Loucy (cell line): ENCODE results near the gene RTP3.

ENCODE experiments used
- H2AFZ ChIP-seq: fragments of 200-600 bp; sonication (generic); 2 replicates; pipeline ENCODE4 v1.6.0; 2016; ENCODE audit warnings: antibody characterized with exemption, mild to moderate bottlenecking, low read length, moderate library complexity
- H3F3A ChIP-seq: fragments of 200-600 bp; 2 replicates; pipeline ENCODE4 v1.6.0; 2016; ENCODE audit warnings: antibody characterized with exemption, low read depth, mild to moderate bottlenecking
- H3K27me3 ChIP-seq: fragments of 200-600 bp; sonication (generic); 2 replicates; pipeline ENCODE4 v1.6.1; 2014; ENCODE audit warnings: low read length, mild to moderate bottlenecking; ENCODE audit not compliant: insufficient read depth, poor library complexity, severe bottlenecking
- H3K36me3 ChIP-seq: fragments of 200-600 bp; sonication (generic); 2 replicates; pipeline ENCODE4 v1.6.1; 2016; ENCODE audit warnings: low read length; ENCODE audit not compliant: insufficient read depth
- H3K4me1 ChIP-seq: fragments of 200-600 bp; sonication (generic); 2 replicates; pipeline ENCODE4 v1.5.1; 2014; ENCODE audit warnings: low read length, mild to moderate bottlenecking; ENCODE audit not compliant: insufficient read depth, poor library complexity, severe bottlenecking
- H3K4me2 ChIP-seq: fragments of 200-600 bp; sonication (generic); 2 replicates; pipeline ENCODE4 v1.6.0; 2014; ENCODE audit warnings: antibody characterized with exemption, low read length, low read depth, mild to moderate bottlenecking; ENCODE audit not compliant: poor library complexity, severe bottlenecking
- H3K4me3 ChIP-seq: fragments of 200-600 bp; sonication (generic); 2 replicates; pipeline ENCODE4 v1.5.1; 2014; ENCODE audit warnings: low read length, mild to moderate bottlenecking, mixed read lengths; ENCODE audit not compliant: poor library complexity, severe bottlenecking
- H3K79me2 ChIP-seq: fragments of 200-600 bp; sonication (generic); 2 replicates; pipeline ENCODE4 v1.6.1; 2014; ENCODE audit warnings: low read length; ENCODE audit not compliant: insufficient read depth
- H3K9ac ChIP-seq: fragments of 200-600 bp; sonication (generic); 2 replicates; pipeline ENCODE4 v1.6.0; 2014; ENCODE audit warnings: mild to moderate bottlenecking, low read depth, low read length, moderate library complexity; ENCODE audit not compliant: poor library complexity, severe bottlenecking
- H3K9me2 ChIP-seq: fragments of 200-600 bp; sonication (generic); replicated peaks from 2 replicates; pipeline ENCODE4 v1.6.1; 2016; ENCODE audit warnings: low read depth, low read length, mixed read lengths
- H3K9me3 ChIP-seq: fragments of 200-600 bp; sonication (generic); 2 replicates; pipeline ENCODE4 v1.6.1; 2014; ENCODE audit warnings: mild to moderate bottlenecking, antibody characterized with exemption, low read length, low read depth; ENCODE audit not compliant: insufficient read depth
- H4K20me1 ChIP-seq: fragments of 200-600 bp; sonication (generic); 2 replicates; pipeline ENCODE4 v1.6.0; 2014; ENCODE audit warnings: antibody characterized with exemption, low read length, mild to moderate bottlenecking; ENCODE audit not compliant: insufficient read depth, poor library complexity, severe bottlenecking
- EZH2phosphoT487 ChIP-seq: fragments of 200-600 bp; IDR thresholded peaks from 2 replicates; pipeline ENCODE4 v1.6.1; 2018; ENCODE audit warnings: antibody characterized with exemption, mild to moderate bottlenecking, moderate library complexity, borderline replicate concordance
- TF ChIP-seq, protein P1 (sequence below): fragments of 200-600 bp; sonication (generic); conservative IDR thresholded peaks from 2 replicates; pipeline ENCODE4 v1.5.1; 2014; ENCODE audit warnings: mild to moderate bottlenecking, antibody characterized with exemption, low read length

RTP3 gene

GRCh38 chr3:46468753-46469600 lies 28.8 kb upstream of the RTP3 start:
- no peaks in the 10 kb centered on the region for H4K20me1 ChIP-seq
- H3K4me3 ChIP-seq = no peak overlapping the region
- H3K4me1 ChIP-seq = peaks cover 9% of the 10 kb centered on the region
- H3K36me3 ChIP-seq = no peaks in the 10 kb centered on the region
- no peaks in the 10 kb centered on the region for H3K9me3 ChIP-seq
- no peak overlapping the region for H3K9ac ChIP-seq
- H2AFZ ChIP-seq = no peak overlapping the region
- H3K27me3 ChIP-seq = no peaks in the 10 kb centered on the region
- H3K4me2 ChIP-seq = no peak overlapping the region
- H3F3A ChIP-seq = no peaks in the 10 kb centered on the region
- TF ChIP-seq, protein P1, sequence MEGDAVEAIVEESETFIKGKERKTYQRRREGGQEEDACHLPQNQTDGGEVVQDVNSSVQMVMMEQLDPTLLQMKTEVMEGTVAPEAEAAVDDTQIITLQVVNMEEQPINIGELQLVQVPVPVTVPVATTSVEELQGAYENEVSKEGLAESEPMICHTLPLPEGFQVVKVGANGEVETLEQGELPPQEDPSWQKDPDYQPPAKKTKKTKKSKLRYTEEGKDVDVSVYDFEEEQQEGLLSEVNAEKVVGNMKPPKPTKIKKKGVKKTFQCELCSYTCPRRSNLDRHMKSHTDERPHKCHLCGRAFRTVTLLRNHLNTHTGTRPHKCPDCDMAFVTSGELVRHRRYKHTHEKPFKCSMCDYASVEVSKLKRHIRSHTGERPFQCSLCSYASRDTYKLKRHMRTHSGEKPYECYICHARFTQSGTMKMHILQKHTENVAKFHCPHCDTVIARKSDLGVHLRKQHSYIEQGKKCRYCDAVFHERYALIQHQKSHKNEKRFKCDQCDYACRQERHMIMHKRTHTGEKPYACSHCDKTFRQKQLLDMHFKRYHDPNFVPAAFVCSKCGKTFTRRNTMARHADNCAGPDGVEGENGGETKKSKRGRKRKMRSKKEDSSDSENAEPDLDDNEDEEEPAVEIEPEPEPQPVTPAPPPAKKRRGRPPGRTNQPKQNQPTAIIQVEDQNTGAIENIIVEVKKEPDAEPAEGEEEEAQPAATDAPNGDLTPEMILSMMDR = no peak
- no peak for TF ChIP-seq EZH2phosphoT487
- no peaks in the 10 kb centered on the region for H3K9me2 ChIP-seq
- no peaks in the 10 kb centered on the region for H3K79me2 ChIP-seq

DNA sequence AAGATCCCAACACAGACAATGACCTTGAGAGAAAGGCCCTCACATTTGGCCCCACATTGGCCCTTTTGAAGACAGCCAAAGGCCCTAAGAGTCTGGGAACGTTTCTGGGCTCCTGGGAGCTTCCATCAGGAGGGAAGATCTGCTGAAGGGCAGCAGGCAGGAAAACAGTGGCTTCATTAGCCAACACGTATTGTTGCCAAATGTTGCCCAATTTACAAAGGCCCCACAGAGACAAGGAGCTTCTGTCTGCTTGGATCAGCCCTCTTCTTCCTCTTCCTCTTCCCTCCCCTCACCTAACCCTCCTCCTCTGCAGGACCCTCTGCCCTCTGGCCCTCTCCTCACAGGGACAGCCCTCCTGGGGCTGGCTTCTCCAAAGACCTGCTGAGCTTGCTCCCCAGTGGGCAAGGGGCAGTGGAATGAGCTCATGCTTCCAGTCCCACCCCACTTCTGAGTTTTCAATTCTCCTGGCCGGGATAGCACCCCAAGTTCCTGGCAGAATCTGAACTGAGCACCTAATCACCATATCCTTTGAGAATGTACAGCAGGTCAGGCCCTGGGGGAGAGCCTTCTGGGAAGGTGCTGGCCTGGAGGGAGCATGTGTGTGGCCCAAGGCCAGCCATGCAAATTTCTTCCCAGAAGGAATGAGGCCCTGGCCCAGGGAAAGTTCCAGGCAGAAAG lies 28.0 kb upstream of the RTP3 start:
- TF ChIP-seq, protein P1 = no peak
- TF ChIP-seq EZH2phosphoT487 = no peak
- peaks cover 9% of the 10 kb centered on the region for H3K4me1 ChIP-seq
- no peak overlapping the region for H3K4me2 ChIP-seq
- no peaks in the 10 kb centered on the region for H3K9me3 ChIP-seq
- H3K4me3 ChIP-seq = no peak overlapping the region
- no peaks in the 10 kb centered on the region for H3K27me3 ChIP-seq
- H2AFZ ChIP-seq = no peak overlapping the region
- H3K79me2 ChIP-seq = no peaks in the 10 kb centered on the region
- no peak overlapping the region for H3K9ac ChIP-seq
- no peaks in the 10 kb centered on the region for H3K36me3 ChIP-seq
- H4K20me1 ChIP-seq = no peaks in the 10 kb centered on the region
- no peaks in the 10 kb centered on the region for H3K9me2 ChIP-seq
- H3F3A ChIP-seq = no peaks in the 10 kb centered on the region

- H3K9me2 ChIP-seq = no peaks in the 10 kb centered on the region
- H3K4me3 ChIP-seq = no peak overlapping the region
- no peaks in the 10 kb centered on the region for H3F3A ChIP-seq
- TF ChIP-seq, protein P1 = no peak
- no peak for TF ChIP-seq EZH2phosphoT487
- peaks cover 7% of the 10 kb centered on the region for H3K4me1 ChIP-seq
- no peaks in the 10 kb centered on the region for H3K27me3 ChIP-seq
- no peaks in the 10 kb centered on the region for H3K36me3 ChIP-seq
- no peak overlapping the region for H2AFZ ChIP-seq
- H4K20me1 ChIP-seq = no peaks in the 10 kb centered on the region
- no peak overlapping the region for H3K4me2 ChIP-seq
- H3K9ac ChIP-seq = no peak overlapping the region
- H3K79me2 ChIP-seq = no peaks in the 10 kb centered on the region
- no peaks in the 10 kb centered on the region for H3K9me3 ChIP-seq
These were observed 26.9 kb upstream of the RTP3 start for GRCh38 chr3:46470831-46471230.
